Gastroesophageal sphincter (tissue), 3 donors: ENCODE results near the gene HNRNPDL.
"Not testable (repeated sequence)": the region's sequence is repeated elsewhere in the genome, so short reads cannot be mapped to it uniquely, and the experiment has no call there.

Source experiments
- EP300 ChIP-seq: sonication (generic); formaldehyde crosslinking; IDR thresholded peaks from one replicate; pipeline ENCODE4 v1.6.1; 2017; ENCODE audit warnings: antibody characterized with exemption, mild to moderate bottlenecking
- POLR2A ChIP-seq, 2 donors: fragments of 450-650 bp; IDR thresholded peaks; one replicate each; pipeline ENCODE4 v1.6.1; 2017; ENCODE audit warnings: antibody characterized with exemption in 2 of 2, mild to moderate bottlenecking in 2 of 2, moderate library complexity in 1 of 2
- TF ChIP-seq, protein P1 (sequence below), 4 experiments: fragments of 200-600 bp in 2 of 4; fragments of 450-650 bp in 2 of 4; sonication (generic) in 1 of 4; IDR thresholded peaks; one replicate each; pipeline ENCODE4 v1.5.1; 2017 to 2019; ENCODE audit warnings: antibody characterized with exemption in 4 of 4, mild to moderate bottlenecking in 2 of 4, moderate library complexity in 2 of 4

DNA sequence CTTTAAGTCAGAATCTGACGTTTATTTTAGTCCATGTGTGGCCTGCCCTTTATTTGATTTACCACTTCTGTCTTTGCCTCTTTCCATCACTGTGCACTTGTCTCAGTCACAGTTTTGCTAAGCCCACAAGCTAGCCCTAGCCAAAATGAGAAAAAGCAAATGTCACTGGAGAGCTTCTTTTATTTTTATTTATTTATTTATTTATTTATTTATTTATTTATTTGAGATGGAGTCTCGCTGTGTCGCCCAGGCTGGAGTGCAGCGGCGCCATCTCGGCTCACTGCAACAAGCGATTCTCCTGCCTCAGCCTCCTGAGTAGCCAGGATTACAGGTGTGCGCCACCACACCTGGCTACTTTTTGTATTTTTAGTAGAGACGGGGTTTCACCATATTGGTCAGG is 40.2 kb downstream of the HNRNPDL start:
- TF ChIP-seq, protein P1, sequence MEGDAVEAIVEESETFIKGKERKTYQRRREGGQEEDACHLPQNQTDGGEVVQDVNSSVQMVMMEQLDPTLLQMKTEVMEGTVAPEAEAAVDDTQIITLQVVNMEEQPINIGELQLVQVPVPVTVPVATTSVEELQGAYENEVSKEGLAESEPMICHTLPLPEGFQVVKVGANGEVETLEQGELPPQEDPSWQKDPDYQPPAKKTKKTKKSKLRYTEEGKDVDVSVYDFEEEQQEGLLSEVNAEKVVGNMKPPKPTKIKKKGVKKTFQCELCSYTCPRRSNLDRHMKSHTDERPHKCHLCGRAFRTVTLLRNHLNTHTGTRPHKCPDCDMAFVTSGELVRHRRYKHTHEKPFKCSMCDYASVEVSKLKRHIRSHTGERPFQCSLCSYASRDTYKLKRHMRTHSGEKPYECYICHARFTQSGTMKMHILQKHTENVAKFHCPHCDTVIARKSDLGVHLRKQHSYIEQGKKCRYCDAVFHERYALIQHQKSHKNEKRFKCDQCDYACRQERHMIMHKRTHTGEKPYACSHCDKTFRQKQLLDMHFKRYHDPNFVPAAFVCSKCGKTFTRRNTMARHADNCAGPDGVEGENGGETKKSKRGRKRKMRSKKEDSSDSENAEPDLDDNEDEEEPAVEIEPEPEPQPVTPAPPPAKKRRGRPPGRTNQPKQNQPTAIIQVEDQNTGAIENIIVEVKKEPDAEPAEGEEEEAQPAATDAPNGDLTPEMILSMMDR (IDR thresholded peaks at IDR 0.05) = not testable (repeated sequence)
- TF ChIP-seq EP300; POLR2A (IDR thresholded peaks at IDR 0.05): not testable (repeated sequence)
